GDM1 (cell line): Measurements from ENCODE around the gene PRSS38.

Experiments
- DNase-seq: peaks from one replicate; lab custom pipeline; 2025; lab: John Stamatoyannopoulos, UW

PRSS38 gene

GRCh38 chr1:227815468-227816409 is at the start of gene PRSS38:
TSS of gene PRSS38 (plus strand) at chr1:227815675. CDS start at chr1:227815717, 42 bp downstream.
- no peak for DNase-seq

GRCh38 chr1:227766015-227766634 is 49.4 kb upstream of the PRSS38 start:
- peak; percentile 33 for DNase-seq

DNA sequence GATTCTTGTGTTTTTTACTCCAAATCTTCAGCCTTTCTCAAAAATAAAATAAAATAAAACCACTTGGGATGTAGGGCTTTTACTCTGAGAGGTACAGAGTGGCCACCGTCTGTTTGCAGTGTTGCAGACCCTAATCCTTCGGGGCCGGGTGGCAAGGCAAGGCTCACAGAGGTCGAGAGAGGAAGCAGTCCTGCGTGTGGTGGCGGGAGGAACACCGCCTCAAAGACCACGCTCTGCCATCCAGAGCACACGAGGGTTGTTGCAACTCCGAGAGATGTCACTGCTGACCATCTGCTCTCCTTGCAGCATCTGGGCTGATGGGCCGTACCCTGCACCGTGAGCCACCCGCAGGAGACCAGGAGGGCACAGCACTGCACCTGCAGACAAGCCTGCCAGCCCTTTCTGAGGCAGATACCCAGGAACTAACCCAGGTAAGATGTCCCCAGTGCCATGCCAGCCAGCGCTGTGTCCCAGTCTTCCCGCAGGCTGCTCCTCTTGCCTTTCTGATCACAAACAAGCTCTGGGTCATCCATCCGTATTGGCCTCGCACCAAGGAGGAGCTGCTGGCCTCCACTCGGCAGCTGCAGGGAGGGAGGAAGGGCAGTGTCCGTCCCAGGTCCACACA is 48.7 kb upstream of the PRSS38 start:
- no peak for DNase-seq

DNA sequence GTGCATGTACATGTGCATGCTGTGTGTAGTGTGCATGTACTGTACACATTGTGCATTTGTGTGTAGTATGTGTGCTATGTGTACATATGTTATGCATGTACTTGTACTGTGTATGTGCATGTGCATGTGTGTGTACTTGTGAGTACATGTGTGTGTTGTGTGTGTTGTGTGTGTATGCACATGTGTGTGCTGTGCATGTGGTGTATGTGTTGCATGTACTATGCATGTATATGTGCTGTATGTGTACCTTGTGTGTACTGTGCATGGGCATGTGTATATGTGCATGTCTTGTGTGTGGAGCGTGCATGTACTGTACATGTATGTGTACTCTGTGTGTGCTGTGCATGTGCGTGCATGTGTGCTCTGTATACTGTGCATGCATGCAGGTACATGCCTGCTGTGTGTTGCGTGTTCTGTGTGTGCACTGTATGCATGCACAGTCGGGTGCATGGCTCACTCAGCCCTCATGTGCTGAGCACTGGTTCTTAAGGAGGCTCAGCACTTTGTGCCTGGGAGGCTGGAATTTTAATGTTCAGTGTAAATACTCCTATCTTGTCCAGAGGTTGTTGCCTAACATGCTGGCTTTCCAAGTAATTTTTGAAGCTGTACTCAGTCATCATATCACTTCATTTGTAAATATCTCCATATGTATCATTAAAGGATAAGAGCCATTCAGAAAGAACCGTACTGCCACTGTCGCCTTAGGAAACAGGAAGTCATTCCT is 47.9 kb upstream of the PRSS38 start:
- no peak for DNase-seq

DNA sequence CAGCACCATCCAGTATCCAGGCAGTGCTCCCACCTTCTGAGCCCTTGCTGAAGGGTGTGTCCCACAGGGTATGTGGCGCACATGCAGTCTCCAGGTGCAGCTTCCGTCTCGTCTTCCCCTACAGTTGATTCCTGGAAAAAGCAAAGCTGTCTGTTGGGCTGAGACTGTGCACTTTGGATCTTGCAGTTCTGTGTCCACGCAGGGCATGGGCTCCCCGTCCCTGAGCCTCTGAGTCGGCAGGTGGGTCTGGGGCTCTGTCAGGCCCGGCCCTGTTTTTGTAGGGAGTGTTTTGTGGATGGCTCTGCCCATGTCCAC is 47.4 kb upstream of the PRSS38 start:
- DNase-seq, result no peak

DNA sequence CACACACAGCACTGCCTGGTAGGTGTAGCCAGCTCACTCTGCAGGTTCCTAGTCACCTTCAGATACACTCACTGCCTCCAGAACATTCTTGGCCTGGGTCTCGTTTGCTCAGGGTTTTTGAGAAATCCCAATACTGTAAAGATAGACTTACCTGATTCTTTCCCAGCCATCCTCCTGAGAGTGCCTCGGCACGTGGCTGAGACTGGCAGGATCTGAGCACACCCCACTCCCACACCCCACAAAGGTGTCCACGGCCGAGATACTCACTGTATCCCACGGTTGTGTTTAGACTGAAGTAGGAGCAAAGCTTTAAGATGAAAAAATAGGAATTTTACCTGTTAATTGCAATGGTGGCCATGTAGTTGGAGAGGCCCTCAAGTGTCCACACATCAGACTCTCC is 46.8 kb upstream of the PRSS38 start:
- no peak for DNase-seq

DNA sequence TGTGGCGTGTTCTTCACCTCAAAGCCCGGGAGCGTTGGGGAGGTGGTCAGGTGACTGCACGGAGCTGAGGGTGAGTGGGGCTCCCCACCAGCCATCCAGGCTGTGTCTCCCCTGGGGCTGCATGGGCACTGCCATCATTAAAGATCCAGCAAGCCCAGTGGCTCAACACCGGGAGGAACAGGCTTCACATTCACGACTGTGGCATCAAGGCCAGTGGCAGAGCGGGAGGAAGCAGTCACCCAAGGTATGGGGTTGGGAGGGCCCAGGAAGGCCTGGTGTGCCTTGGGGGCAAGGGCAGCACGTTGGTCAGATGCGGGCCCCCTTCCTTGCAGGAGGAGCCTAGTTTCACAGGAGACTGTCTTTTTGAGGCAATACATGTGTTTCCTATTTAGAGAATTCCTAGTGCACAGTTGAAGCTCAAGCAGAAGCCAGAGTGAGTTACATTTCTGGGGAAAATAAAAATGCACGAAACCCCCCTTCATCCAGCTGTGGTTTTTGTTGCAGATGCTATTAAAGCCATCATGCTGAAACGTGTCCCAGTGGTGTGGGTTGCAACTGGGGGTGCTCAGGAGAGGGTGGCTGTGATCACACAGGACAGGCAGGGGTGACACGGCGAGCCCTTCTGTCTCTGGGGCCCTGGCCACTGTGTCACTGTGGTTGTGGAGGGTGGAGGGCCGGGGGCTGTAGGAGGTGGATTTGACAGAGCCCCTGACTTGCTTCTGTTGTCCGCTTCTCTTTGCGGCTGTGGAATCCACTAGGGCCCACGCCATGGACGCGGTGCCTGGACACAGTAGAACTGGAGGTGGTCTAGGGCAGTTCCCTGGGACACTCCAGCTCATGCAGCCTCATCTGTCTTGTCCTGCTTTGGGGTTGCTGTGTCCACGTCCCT is 46.2 kb upstream of the PRSS38 start:
- no peak for DNase-seq

DNA sequence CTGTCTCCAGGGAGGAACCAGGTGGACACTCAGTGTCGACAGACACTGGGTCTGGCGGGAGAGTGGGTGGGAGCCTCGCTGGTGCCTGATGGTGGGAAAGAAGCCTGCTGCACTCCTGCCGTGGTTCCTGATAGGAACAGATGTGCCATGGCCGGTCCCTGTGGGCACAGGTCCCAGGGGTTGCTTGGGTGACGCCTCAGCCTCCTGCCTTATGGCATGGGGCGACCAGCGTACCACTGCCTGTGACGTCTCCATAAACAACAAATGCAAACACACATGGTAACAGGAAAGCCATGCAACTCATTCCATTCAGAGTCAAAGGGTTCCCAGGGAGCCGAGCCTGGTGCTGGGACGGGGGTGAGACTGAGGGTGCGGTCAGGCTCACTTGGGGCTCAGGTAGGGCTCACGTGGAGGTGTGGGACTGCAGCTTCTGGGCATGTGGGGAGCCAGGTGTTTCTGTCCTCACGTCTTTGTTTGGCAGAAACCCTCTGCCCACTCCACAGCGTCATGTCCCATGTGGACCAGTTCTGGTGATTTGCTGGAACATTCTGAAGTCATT is 45.5 kb upstream of the PRSS38 start:
- DNase-seq, result no peak

GRCh38 chr1:227770812-227771211 is 44.7 kb upstream of the PRSS38 start:
- DNase-seq, result no peak

DNA sequence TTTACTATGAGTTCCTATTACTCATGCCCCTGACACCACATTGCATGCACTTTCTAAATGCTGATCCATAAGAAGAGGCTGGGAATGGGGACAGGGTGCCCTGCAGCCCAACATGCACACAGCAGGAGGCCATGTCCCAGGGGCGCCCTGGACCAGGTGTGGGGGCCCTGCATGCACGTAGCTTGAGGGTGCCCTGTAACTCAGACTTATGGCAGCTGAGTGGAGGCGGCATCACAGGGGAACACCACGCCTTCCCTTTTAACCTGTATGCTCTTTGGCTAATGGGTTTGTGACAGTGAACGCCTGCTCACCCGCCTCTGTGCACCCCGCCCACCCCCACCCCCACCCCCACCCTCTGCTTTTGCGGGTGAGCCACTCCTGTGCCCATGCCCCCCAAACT is 44.1 kb upstream of the PRSS38 start:
- no peak for DNase-seq

GRCh38 chr1:227771771-227772170 is 43.7 kb upstream of the PRSS38 start:
- DNase-seq, result no peak

GRCh38 chr1:227773558-227773957 is 41.9 kb upstream of the PRSS38 start:
- DNase-seq, result no peak

GRCh38 chr1:227774051-227774731 is 41.3 kb upstream of the PRSS38 start:
- no peak for DNase-seq

DNA sequence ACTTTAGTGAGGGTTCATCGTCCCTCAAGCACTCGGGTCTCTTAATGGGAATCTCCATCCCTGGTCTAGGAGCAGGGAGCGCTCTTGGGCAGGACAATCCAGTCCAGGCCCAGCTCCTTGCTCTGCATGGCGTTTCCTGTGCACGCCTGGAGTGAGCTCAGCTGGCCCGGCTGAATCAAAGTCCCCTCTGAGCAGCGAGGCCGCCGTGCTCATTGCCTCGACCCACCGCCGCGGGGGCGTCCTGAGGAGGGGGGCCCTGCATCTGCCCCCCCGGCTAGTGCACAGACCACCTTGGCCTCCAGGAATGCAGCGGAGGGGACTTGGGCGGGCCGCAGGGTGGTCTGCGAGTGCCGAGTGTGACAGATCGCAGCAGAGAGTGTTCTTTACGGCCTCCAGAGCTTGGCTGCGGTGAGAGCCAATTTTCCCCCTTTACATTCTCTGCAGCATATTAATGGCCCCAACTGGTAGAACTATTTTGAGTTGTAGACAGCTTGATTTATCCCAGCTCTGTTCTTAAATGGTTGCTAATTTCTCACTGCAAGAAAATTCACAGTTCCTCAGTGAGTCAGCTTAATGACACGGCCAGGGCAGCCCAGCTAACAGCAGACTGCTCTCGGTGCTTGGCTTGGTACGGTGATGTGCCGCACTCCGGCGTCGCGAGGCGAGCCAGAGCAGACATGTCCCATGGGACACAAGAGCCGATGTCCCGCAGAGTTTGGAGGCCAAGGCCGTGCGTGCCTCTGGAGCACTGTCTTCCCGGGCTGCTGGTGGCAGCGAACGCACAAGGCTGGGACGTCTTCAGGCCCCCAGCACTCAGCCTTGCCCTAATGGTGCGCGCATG is 40.4 kb upstream of the PRSS38 start:
- DNase-seq, result no peak

GRCh38 chr1:227775841-227776240 is 39.6 kb upstream of the PRSS38 start:
- no peak for DNase-seq

GRCh38 chr1:227776331-227776771 is 39.1 kb upstream of the PRSS38 start:
- peak; percentile 49 for DNase-seq

GRCh38 chr1:227777156-227777555 is 38.3 kb upstream of the PRSS38 start:
- no peak for DNase-seq

- no peak for DNase-seq
These were observed 37.8 kb upstream of the PRSS38 start for GRCh38 chr1:227777646-227778045.

GRCh38 chr1:227778401-227778947 is 37.0 kb upstream of the PRSS38 start:
- DNase-seq, result no peak
